ENCODE data around the gene TNRC18.

The TNRC18 gene

GRCh38 chr7:5291301-5291700, 132.3 kb downstream of the TNRC18 start:
- no peak for TF ChIP-seq USF1 (IDR thresholded peaks at IDR 0.05)
- TF ChIP-seq TCF12 (IDR thresholded peaks at IDR 0.05; ENCODE audit: low read depth), result no peak
- TF ChIP-seq FOXM1 (IDR thresholded peaks at IDR 0.05; ENCODE audit: borderline replicate concordance, low read depth), result no peak
- no peak for TF ChIP-seq ZBTB7A (IDR thresholded peaks at IDR 0.05; ENCODE audit: low read depth)
- no peak for TF ChIP-seq TAF1 (IDR thresholded peaks at IDR 0.05; ENCODE audit: low read depth)
- no peak for TF ChIP-seq EP300 (IDR thresholded peaks at IDR 0.05; ENCODE audit: borderline replicate concordance)
- no peak for TF ChIP-seq CREB1 (IDR thresholded peaks at IDR 0.05; ENCODE audit: low read depth)
- TF ChIP-seq REST (IDR thresholded peaks at IDR 0.05; ENCODE audit: low read depth), result no peak
- no peak for TF ChIP-seq CEBPB (IDR thresholded peaks at IDR 0.05)
- TF ChIP-seq YY1 (IDR thresholded peaks at IDR 0.05; ENCODE audit: low read depth), result no peak
- no peak for TF ChIP-seq RAD21 (IDR thresholded peaks at IDR 0.05; ENCODE audit: low read depth)
- TF ChIP-seq MAX (IDR thresholded peaks at IDR 0.05), result no peak
- TF ChIP-seq TEAD4 (IDR thresholded peaks at IDR 0.05), result no peak
- TF ChIP-seq EGR1 (IDR thresholded peaks at IDR 0.05), result no peak
- no peak for TF ChIP-seq NFIC (IDR thresholded peaks at IDR 0.05)

GRCh38 chr7:5289355-5289754, 134.3 kb downstream of the TNRC18 start:
- TF ChIP-seq TCF12 (IDR thresholded peaks at IDR 0.05; ENCODE audit: low read depth) (no peak), YY1 (IDR thresholded peaks at IDR 0.05; ENCODE audit: low read depth) (no peak), ZBTB7A (IDR thresholded peaks at IDR 0.05; ENCODE audit: low read depth) (no peak), CREB1 (IDR thresholded peaks at IDR 0.05; ENCODE audit: low read depth) (no peak), REST (IDR thresholded peaks at IDR 0.05; ENCODE audit: low read depth) (no peak), NFIC (IDR thresholded peaks at IDR 0.05) (no peak), EGR1 (IDR thresholded peaks at IDR 0.05) (no peak), FOXM1 (IDR thresholded peaks at IDR 0.05; ENCODE audit: borderline replicate concordance, low read depth) (no peak), TEAD4 (IDR thresholded peaks at IDR 0.05) (no peak), TAF1 (IDR thresholded peaks at IDR 0.05; ENCODE audit: low read depth) (no peak), CEBPB (IDR thresholded peaks at IDR 0.05) (no peak), USF1 (IDR thresholded peaks at IDR 0.05) (no peak), RAD21 (IDR thresholded peaks at IDR 0.05; ENCODE audit: low read depth) (no peak), MAX (IDR thresholded peaks at IDR 0.05) (no peak), EP300 (IDR thresholded peaks at IDR 0.05; ENCODE audit: borderline replicate concordance) (no peak)

GRCh38 chr7:5287802-5288201, 135.8 kb downstream of the TNRC18 start:
- TF ChIP-seq EGR1 (IDR thresholded peaks at IDR 0.05) (no peak), TCF12 (IDR thresholded peaks at IDR 0.05; ENCODE audit: low read depth) (no peak), TEAD4 (IDR thresholded peaks at IDR 0.05) (no peak), CREB1 (IDR thresholded peaks at IDR 0.05; ENCODE audit: low read depth) (no peak), NFIC (IDR thresholded peaks at IDR 0.05) (no peak), YY1 (IDR thresholded peaks at IDR 0.05; ENCODE audit: low read depth) (no peak)

- TF ChIP-seq USF1 (IDR thresholded peaks at IDR 0.05) (no peak), TAF1 (IDR thresholded peaks at IDR 0.05; ENCODE audit: low read depth) (no peak), RAD21 (IDR thresholded peaks at IDR 0.05; ENCODE audit: low read depth) (no peak), MAX (IDR thresholded peaks at IDR 0.05) (no peak), REST (IDR thresholded peaks at IDR 0.05; ENCODE audit: low read depth) (no peak), TCF12 (IDR thresholded peaks at IDR 0.05; ENCODE audit: low read depth) (no peak), FOXM1 (IDR thresholded peaks at IDR 0.05; ENCODE audit: borderline replicate concordance, low read depth) (no peak), EP300 (IDR thresholded peaks at IDR 0.05; ENCODE audit: borderline replicate concordance) (no peak), EGR1 (IDR thresholded peaks at IDR 0.05) (no peak)
These were observed 136.7 kb downstream of the TNRC18 start for GRCh38 chr7:5286933-5287332.

All from Ishikawa (cell line).